ENCODE measurements around the gene ANKRD40CL.

DNA sequence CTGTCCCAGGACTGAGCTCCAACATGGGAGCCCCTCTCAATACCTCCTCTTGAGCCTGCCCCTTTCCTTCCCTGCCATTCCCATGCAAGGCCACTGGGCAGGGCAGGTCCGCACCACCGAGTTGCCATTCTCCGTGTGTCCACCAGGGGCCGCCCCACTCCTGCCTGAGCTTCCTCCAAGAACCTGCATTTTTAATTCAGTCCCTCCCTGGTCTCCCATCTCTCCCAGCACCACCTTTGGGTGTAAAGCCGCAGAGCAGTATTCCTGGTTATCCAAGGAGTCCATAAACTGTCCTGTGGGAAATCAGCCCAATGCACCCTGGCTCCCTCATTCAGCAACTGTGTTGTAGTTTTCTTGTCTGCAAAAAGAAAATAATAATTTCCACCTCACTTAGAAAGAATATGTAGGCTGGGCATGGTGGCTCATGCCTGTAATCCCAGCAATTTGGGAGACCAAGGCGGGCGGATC is 15.9 kb upstream of the ANKRD40CL start:
- TF ChIP-seq CTCF (IDR thresholded peaks at IDR 0.05; ENCODE audit: low read depth, low read length), result peak; percentile 91
- TF ChIP-seq EZH2phosphoT487 (IDR thresholded peaks at IDR 0.05; ENCODE audit: low read depth), result no peak

All from OCI-LY3 (cell line).